GM21717 (cell line): Measurements from ENCODE around the gene MDFIC2.
"Not testable (repeated sequence)": the region's sequence is repeated elsewhere in the genome, so short reads cannot be mapped to it uniquely, and the experiment has no call there.

Experiments used
- ATAC-seq: cut with Tn5 transposase; IDR thresholded peaks from one replicate; pipeline ENCODE4 v1.9.1; 2021; ENCODE audit warnings: mild to moderate bottlenecking, moderate library complexity; ENCODE audit not compliant: unreplicated experiment

Gene MDFIC2

DNA sequence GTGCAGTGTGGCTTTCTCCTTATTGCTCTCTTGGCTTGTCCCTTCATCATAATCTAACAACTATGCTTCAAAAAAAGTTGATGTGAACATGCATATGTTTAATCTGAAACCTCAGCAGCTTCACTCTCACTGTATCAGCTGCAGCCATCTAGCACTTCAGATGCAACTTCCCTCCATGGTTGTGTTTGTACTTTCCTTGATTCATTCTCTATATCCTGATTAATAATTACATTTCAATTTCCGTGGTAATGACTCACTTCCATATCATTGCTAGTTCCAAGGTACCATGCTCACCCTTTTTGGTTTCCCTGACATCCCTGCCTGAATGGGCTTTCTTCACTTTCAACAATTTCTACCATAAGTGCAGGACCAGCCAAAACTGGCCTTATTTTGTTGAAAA lies 51.2 kb downstream of the MDFIC2 start:
- ATAC-seq: no peak

DNA sequence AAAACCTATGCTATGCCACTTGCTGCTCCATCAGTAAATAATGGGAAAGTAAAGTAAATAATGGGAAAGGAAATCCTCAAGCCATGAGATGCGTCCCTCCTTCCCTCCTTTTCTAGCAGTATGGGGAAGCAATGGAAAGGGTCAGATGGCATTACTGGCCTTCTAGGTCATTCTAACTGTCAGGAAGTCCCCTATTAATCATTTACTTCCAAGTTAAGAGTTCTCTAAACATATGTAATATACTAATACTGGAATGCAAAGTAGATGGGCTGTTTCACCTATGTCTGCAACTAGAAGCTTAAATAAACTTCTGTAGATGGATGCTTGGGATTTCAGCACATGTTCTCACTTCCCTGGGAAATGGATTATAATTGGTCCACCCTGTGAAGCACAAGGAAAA lies 55.9 kb downstream of the MDFIC2 start:
- no peak for ATAC-seq

DNA sequence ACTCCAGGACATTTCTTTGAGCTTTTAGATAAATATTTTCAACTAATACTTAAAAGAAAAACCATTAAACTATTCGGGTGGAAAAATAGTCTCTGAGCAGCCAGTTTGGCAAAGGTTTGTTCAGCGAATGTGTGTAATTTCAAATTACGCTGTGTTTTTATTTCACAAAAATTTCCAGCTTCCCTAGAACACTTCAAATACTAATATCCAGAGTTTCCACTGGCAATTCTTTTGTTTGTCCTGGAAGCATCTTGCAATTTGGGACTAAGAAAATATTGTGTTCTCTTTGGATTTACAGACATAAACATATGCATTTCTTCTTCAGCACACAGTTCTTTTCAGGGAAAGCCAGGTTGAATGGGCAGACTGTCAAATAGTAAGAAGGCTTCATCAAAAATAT lies 61.9 kb downstream of the MDFIC2 start:
- ATAC-seq: no peak

DNA sequence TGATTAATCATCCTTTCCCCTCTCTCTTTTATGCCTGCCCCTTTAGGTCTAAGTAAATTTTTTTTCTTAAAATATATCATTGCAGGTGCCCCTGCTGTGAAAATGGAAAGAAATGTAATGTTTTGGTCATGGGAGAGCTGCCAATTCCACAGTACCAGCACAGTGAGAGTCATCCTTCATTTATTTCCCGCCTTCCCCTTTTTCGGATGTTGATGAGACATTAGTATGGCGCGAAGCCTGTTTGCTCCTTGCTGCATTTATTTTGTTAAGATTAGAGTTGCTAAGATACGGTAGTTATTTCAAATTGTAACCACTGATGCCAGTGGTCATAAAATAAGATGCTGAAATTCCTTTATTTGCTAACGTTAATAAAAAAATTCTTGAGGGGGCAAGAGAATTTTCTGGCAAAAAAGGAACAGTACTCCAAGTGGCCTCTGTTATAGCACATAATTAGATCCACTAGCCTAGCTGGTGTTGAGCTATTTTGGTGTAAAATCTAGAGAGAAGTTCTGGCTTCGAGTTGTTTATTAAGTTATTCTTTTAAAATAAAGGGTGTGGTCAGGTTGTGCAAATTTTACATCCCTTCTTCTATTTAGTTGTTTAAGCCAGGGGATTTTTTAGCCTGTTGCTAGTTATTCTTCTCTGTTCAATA lies 62.8 kb downstream of the MDFIC2 start:
- no peak for ATAC-seq

DNA sequence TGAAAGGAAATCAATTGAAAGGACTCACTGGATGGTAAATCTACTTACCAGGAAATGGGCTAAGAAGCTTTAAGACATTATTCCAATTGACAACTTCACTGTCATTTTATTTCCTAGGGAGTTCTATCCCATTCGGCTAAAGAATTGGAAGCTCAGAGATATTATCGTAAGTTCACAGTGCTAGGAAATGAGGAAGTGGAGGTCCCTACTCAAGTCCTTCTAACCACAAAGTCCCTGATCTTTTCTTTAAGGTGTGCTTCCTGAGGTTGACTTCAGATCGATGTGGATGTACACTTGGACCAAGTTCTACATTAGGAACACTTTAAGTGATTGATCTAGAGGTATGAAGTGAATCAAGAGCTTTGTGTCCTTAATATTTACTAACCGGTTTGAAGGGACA lies 63.6 kb downstream of the MDFIC2 start:
- no peak for ATAC-seq

DNA sequence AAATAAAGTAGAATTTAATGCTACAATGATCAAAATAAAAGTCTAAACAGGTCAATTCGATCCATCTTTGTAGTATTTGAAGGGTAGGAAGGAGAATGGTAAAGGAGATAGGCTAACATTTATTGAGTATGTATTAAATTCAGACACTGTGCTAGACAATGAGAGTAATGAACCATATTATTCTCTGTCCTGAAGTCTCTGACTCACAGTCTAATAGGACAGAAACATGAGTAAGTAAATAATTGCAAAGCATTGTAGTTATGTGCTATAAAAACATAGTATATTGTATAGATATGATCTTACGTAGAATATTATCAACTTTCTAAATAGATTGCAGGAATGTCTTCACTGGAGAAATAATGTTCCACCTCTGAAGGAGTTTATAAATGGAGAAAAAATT lies 64.5 kb downstream of the MDFIC2 start:
- ATAC-seq: no peak

DNA sequence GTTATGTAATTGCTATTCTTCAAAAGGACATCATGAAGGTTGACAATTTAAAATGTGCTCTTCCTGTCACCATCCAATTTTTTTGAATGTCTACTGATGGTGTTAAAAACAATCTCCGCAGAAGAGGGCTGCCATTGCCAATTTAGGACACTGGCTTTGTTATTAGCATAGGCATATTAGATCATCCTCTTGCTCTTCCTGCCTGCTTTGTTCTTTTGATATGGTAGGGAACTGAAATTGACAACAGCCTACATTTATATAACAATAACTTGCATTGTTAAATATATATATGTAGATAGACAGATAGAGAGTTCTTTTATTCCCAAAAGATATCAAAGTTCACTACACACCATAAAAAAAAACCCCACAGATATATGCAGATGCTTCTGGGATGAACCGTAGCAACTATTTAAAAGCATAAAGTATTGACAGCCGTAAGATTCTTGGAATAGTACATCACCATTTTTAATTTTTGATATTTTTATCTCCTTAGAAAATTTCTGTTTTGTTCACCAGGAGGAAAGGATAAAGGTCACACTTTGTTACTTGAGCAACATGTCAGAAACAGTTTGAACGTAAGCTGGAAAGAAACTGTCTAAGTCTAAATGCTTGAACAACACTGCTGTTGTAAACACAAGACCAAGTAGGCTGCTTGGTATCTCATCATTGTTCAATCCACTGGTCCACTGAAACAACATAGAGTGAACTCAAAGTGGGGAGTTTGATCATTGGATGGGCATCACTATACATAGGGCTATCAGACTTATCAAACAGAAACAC lies 66.5 kb downstream of the MDFIC2 start:
- no peak for ATAC-seq

DNA sequence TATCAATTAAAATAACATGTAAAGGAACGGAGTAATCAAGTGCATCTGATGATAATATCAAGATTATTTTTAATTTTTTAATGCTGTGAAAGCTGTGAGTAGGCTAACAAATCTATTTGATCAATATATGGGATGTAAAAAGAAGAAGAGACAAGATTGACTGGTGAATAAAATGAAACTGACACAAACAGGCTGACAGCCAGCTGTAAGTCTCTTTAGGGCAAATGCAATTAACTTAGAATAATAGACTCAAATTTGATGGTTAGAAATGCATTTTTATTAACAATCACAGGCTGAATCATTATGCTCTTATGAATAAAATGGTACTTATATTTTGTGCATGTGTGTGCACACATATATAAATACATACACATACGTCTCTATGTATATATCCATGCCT lies 68.0 kb downstream of the MDFIC2 start:
- ATAC-seq: no peak

DNA sequence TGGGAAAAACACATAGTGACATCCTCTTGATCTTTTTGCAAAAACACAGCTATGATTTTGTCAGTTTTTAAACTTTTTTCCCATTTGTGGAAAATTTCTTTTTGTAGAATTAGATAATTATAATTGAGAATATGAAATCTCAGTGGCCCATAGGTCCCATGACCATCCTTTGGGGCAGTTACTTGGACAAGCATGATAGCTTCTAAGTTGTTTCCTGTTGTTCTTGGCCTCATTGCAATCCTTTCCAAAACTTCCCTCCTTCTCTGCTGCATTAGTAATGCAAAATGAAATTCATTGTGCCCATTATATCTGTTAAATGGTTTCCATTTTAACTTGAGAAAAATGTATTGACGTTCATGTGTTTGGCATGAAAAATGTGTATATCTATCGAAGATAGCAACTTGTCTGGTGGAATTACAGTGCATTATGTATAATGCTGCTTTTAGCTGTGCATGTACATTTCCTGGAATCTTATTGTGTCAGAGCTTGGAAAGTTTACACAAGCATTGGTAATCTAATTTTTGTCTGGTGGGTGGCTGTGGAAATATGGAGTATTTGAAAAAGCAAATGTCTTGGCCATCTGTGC lies 70.0 kb downstream of the MDFIC2 start:
- ATAC-seq: no peak

DNA sequence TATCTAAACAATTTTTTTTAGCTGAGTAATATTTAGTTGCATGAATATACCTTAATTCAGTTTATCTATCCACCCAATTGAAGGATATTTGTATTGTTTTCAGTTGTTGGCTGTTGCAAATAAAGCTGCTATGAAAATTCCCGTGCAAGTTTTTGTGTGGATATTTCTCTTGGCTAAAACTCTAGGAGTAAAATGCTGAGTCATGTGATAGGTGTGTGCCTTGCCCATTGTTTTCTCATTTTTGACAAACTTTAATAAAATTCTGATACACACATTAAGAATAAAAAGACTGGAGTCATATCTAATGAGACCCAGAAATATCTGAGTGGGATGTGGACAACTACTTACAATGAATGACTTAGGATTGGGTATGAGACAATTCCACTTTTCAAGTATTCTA lies 78.6 kb downstream of the MDFIC2 start:
- ATAC-seq: no peak

DNA sequence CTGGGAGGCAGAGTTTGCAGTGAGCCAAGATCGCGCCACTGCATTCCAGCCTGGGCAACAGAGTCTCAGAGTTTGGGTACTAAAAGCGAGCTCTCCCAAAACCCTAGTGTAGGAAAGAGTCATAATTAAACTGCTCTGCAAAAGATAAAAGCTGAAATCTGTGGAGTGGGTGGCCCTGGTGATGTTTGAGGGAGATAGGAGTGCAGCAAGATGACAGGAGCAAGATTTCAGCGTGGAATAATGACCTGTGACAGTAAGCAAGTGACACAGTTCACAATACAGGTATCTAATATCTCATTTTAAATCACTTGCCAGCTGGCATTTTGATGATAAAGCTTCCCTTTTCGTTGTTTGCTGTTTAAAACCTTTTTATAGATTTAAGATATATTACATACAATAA lies 79.3 kb downstream of the MDFIC2 start:
- ATAC-seq: no peak

DNA sequence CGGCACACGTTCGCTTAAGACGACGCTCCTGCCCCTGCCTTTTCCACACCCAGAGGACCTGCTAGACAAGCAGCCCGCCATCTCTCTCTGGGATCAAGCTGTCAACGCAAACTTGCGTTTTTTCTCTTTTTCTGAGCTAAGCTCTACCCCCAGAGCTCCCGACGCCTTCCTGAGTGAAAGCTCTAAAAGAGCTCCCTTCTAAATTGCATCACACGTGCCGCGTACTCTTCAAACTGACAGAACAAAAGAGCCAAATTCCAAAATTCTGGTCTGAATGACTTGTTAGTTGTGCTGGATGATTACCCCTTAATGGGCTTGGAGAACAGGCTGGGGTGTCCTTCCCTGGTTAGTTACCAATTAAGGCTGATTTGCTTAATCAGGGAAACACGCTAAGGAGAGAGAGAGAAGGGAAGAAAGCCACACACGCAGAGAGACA lies 81.2 kb downstream of the MDFIC2 start:
- ATAC-seq: no peak

DNA sequence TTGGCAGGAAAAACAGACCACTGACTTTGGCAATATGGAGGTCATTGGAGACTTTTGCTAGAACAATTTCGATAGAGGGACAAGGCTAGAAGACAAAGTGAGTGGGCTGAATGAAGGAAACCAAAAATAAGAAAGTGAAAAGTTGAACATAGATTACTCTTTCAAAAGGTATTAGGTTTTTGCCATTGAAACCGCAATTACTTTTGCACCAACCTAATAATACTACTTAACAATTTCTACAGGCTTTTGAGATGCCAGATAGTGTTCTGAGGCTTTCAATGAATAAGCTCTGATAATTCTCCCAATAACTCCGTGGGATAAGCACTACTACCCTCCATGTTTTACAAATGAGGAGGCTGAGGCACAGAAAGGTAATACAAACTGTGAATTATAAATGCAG lies 85.0 kb downstream of the MDFIC2 start:
- ATAC-seq: no peak

DNA sequence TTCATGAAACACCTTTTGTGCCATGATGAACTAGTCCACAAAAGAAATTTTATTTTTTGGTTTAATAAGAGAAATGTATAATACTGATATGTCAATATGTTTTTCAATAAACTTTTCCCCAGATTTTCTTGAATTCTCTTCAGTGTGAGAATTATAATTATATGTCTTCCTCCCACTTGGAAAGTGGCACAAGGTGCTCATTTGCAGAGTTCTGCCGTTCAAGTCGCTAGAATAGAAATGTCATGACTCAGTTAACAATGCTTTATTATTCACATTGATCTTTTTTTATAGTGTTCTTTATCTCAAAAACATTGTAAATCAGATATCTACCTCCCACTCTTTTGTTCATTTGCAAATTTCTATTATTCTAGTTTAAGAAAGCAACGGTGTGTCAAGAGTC lies 87.3 kb downstream of the MDFIC2 start:
- no peak for ATAC-seq

DNA sequence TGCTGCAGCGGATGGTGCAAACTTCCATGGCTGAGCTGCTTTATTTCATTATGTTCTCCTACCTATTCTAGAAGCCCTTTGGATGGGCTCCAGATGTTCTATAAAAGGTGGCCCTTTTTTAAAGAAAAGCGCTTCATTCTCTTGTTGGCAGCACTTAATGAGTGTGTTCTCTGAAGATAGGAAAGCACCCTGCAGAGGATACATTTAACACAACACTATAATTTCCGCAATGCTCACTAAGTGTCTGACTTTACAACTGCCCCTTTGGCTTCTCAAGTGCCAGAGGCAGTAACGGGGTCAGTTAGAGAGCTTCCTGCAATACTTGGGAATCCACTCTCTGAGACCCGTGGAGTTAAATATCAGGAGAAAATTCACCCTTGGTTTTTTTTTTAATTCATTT lies 88.1 kb downstream of the MDFIC2 start:
- ATAC-seq: no peak

DNA sequence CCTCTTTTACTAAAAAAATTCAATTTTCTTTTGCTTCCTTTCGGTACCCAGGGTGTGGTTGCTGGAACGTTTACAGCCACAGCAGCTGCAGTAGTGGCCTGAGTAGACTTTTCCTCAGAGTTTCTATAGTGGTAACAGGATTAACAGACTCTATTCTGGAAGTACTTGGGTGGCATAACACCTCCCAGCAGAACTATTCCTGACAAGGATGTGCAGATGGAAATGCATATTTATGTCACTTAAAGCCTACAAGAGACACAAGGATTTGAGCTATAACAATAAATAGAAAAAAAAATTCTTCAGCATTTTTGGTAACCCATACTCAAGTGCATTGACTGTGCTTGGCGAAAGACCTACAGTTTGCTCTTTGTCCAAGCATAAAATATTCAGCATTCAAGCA lies 94.0 kb downstream of the MDFIC2 start:
- ATAC-seq: no peak

DNA sequence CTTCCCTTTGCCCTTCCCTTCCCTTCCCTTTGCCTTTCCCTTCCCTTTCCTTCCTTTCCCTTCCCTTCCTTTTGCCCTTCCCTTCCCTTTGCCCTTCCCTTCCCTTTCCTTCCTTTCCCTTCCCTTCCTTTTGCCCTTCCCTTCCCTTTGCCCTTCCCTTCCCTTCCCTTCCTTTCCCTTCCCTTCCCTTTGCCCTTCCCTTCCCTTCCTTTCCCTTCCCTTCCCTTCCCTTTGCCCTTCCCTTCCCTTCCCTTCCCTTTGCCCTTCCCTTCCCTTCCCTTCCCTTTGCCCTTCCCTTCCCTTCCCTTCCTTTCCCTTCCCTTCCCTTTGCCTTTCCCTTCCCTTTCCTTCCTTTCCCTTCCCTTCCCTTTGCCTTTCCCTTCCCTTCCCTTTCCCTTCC lies 101.2 kb downstream of the MDFIC2 start:
- ATAC-seq: not testable (repeated sequence)

DNA sequence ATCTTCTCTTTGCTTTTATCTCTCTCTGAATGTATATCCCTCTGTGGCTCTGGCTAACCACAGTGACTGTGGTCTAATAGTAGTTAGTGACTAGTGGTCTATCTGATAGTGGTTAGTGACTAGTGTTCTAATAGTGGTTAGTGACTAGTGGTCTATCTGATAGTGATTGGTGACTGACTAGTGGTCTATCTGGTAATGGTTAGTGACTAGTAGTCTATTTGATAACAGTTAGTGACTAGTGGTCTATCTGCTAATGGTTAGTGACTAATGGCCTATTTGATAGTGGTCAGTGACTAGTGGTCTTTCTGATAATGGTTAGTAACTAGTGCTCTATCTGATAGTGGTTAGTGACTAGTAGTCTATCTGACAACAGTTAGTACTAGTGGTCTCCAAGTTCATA lies 110.5 kb downstream of the MDFIC2 start:
- no peak for ATAC-seq

DNA sequence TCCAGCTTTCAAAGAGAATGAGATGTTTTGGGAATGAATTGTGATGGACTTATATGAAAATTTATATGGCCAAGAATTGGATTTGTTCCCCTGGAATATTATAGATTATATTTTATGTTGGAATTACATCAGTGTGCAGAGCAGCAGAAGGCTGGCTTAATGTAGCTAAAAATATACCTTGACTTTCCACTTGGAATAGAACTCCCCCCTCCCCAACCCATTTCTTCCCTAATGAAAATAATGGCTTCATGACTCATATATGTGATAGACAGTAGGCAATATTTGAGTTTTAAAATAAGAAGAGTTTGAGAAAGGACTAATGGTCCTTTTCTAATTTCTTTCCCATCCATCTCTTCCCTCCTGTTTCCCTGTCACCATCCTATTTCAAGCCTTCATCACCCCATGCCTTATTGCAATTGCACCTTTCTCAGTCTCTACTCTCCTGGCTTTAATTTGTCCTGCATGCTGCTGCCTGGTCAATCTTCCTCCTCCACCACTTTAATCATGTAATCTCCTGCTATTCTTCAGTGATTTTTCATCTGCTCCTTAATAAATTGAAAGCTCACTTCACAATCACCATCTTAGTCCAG lies 122.5 kb downstream of the MDFIC2 start:
- no peak for ATAC-seq

DNA sequence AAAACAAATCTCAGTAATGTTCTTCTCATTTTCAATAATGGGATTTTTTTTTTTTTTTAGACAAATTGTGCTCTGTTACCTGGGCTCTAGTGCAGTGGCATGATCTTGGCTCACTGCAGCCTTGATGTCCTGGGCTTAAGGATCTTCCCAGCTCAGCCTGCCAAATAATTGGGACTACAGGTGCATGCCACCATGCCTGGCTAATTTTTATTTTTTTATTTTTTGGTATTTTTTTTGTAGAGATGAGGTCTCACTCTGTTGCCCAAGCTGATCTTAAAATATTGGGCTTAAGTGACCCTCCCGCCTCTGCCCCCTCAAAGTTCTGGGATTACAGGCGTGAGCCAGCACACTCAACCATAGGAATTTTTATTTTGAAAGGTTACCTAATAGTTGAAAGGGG lies 126.2 kb downstream of the MDFIC2 start:
- ATAC-seq: no peak

DNA sequence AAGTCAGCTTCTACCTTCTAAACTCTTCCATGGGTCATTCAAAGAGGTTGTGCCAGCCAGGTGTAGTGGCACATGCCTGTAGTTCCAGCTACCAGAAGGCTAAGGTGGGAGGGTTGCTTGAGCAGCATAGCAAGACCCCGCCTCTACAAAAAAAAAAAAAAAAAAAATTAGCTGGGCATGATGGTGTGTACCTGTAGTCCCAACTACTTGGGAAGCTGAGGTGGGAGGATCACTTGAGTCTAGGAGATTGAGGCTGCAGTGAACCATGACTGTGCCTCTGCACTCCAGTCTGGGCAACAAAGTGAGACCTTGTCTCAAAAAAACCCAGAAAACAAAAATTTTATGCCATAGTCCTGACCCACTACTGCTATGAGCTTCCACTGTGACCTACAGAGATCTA lies 126.8 kb downstream of the MDFIC2 start:
- no peak for ATAC-seq
